ENCODE data around the gene FPR3. TPM values are rescaled to one million over a fixed set of nuclear protein-coding genes. Genes with fewer than 3 reads are reported as not detected.
"Not testable (repeated sequence)": the region's sequence is repeated elsewhere in the genome, so short reads cannot be mapped to it uniquely, and the experiment has no call there.

FPR3 gene
- total and polyA plus RNA-seq, 2 donors (not counting 3 experiments of a cell fraction or from before 2014, with no cell fraction given): not detected

DNA sequence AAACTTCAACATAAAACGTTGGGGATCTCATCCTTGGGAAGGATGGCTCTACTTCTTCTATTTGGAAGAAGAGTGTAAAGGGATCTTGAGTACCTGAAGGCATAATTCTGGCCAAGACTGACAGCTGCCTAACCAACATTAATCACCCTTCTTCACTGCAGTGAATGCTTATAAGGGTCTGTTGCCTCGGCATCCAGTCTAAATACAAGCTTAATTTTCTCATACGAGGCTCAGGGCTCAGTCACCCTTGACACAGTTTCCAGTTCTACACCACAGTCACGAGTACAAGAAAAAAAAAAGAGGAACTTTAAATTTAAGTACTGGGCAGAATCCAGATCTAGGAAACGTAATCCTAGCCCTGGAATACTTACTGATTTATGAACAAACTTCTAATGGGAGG, 9.0 kb downstream of the FPR3 start:
- H2AFZ ChIP-seq (ENCODE audit: low read depth, low read length): no peak overlapping the region
- no peak for FAIRE-seq
- no peak overlapping the region for H3K4me3 ChIP-seq (replicated peaks in 1 of 3; ENCODE audit: insufficient read depth in 1 of 3, low read depth in 1 of 3, low read length in 3 of 3)
- no peaks in the 10 kb centered on the region for H3K36me3 ChIP-seq (ENCODE audit: control insufficient read depth in 2 of 2, extremely low read depth in 1 of 2, insufficient read depth in 2 of 2, low read length in 2 of 2)
- H3K4me2 ChIP-seq (ENCODE audit: insufficient read depth, low read length): no peak overlapping the region
- H3K9me1 ChIP-seq (replicated peaks; ENCODE audit: control insufficient read depth, extremely low read depth, insufficient read depth, low read length): no peaks in the 10 kb centered on the region
- no peak overlapping the region for H3K9ac ChIP-seq (replicated peaks; ENCODE audit: extremely low read depth, insufficient read depth, low read length)
- no peaks in the 10 kb centered on the region for H3K27me3 ChIP-seq (ENCODE audit: control insufficient read depth in 2 of 2, insufficient read depth in 2 of 2, low read length in 2 of 2)
- H4K20me1 ChIP-seq (replicated peaks; ENCODE audit: control insufficient read depth, extremely low read depth, insufficient read depth, low read length): no peaks in the 10 kb centered on the region
- ChIA-PET CTCF (no interaction called here), POLR2A (no interaction called here)
- no peak overlapping the region for H3K27ac ChIP-seq (ENCODE audit: insufficient read depth, low read depth, low read length)
- H3K4me1 ChIP-seq (ENCODE audit: control insufficient read depth, extremely low read depth, insufficient read depth, low read length): no peaks in the 10 kb centered on the region
- TF ChIP-seq MYC (IDR thresholded peaks at IDR 0.05; ENCODE audit: low read depth, low read length) (no peak), POLR2A (IDR thresholded peaks at IDR 0.05; ENCODE audit: low read depth, low read length) (no peak), POLR2AphosphoS5 (IDR thresholded peaks at IDR 0.05; ENCODE audit: insufficient read depth, low read depth, low read length) (no peak), EZH2 (IDR thresholded peaks at IDR 0.05; ENCODE audit: borderline replicate concordance, low read depth, low read length, severe bottlenecking) (no peak), MAX (IDR thresholded peaks at IDR 0.05; ENCODE audit: insufficient read depth, insufficient read length) (no peak), FOS (IDR thresholded peaks at IDR 0.05; ENCODE audit: borderline replicate concordance, insufficient read depth, low read length) (no peak), JUN (IDR thresholded peaks at IDR 0.05; ENCODE audit: borderline replicate concordance, insufficient read depth, insufficient read length, low read depth) (no peak), GATA2 (IDR thresholded peaks at IDR 0.05; ENCODE audit: insufficient read depth, insufficient read length, low read depth, low read length) (no peak)
- TF ChIP-seq, protein P1, sequence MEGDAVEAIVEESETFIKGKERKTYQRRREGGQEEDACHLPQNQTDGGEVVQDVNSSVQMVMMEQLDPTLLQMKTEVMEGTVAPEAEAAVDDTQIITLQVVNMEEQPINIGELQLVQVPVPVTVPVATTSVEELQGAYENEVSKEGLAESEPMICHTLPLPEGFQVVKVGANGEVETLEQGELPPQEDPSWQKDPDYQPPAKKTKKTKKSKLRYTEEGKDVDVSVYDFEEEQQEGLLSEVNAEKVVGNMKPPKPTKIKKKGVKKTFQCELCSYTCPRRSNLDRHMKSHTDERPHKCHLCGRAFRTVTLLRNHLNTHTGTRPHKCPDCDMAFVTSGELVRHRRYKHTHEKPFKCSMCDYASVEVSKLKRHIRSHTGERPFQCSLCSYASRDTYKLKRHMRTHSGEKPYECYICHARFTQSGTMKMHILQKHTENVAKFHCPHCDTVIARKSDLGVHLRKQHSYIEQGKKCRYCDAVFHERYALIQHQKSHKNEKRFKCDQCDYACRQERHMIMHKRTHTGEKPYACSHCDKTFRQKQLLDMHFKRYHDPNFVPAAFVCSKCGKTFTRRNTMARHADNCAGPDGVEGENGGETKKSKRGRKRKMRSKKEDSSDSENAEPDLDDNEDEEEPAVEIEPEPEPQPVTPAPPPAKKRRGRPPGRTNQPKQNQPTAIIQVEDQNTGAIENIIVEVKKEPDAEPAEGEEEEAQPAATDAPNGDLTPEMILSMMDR (IDR thresholded peaks at IDR 0.05; ENCODE audit: extremely low read depth in 1 of 2, insufficient read depth in 1 of 2, low read depth in 1 of 2, low read length in 2 of 2): no peak
- dilution Hi-C loops (cut with MboI; ENCODE audit: extremely low pct_ligation_motif_present, low sequenced_read_pairs): no loop called here
- no peaks in the 10 kb centered on the region for H3K79me2 ChIP-seq (ENCODE audit: control insufficient read depth, insufficient read depth, low read length)
- H3K9me3 ChIP-seq (replicated peaks; ENCODE audit: control insufficient read depth, insufficient read depth, low read length): no peaks in the 10 kb centered on the region
- no TSS peak for BruUV-seq (replicated peaks)
- no peak for DNase-seq (ENCODE audit: low read depth, low spot score)
- intact Hi-C loops (cut with micrococcal nuclease): no loop called here

DNA sequence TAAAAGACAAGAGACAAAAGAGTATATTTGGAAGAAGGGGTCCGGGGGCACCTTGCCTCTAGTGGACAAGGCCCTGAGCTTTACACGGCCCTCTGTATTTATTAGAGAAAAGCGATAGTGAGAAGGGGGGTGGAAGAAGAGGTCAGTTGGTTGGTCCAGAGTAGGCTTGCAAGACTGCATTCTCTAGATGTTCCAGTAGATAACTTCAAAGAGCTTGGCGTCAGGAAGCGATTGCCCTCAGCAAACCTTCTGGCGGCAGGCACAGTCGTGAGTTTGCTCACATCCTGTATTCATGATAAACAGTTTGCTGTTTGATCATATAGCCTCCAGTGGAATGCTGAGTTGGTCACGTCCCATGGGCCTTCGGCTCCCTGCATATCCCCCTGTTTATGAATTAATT, 9.8 kb downstream of the FPR3 start:
- intact Hi-C loops (cut with micrococcal nuclease); BruUV-seq (replicated peaks); dilution Hi-C loops (cut with MboI; ENCODE audit: extremely low pct_ligation_motif_present, low sequenced_read_pairs): not testable (repeated sequence)

GRCh38 chr19:51805396-51805795, 10.4 kb downstream of the FPR3 start:
- not testable (repeated sequence) for FAIRE-seq; H3K27ac ChIP-seq (ENCODE audit: insufficient read depth, low read depth, low read length); H2AFZ ChIP-seq (ENCODE audit: low read depth, low read length)

More for the DNA sequence above, 9.8 kb downstream of the FPR3 start:
- FAIRE-seq; H3K9ac ChIP-seq (replicated peaks; ENCODE audit: extremely low read depth, insufficient read depth, low read length); H3K4me3 ChIP-seq (replicated peaks in 1 of 3; ENCODE audit: insufficient read depth in 1 of 3, low read depth in 1 of 3, low read length in 3 of 3); CTCF ChIA-PET; H3K9me1 ChIP-seq (replicated peaks; ENCODE audit: control insufficient read depth, extremely low read depth, insufficient read depth, low read length); H3K36me3 ChIP-seq (ENCODE audit: control insufficient read depth in 2 of 2, extremely low read depth in 1 of 2, insufficient read depth in 2 of 2, low read length in 2 of 2); POLR2A ChIA-PET; H2AFZ ChIP-seq (ENCODE audit: low read depth, low read length); H3K27me3 ChIP-seq (ENCODE audit: control insufficient read depth in 2 of 2, insufficient read depth in 2 of 2, low read length in 2 of 2); H3K79me2 ChIP-seq (ENCODE audit: control insufficient read depth, insufficient read depth, low read length); H3K27ac ChIP-seq (ENCODE audit: insufficient read depth, low read depth, low read length); H3K4me2 ChIP-seq (ENCODE audit: insufficient read depth, low read length); H4K20me1 ChIP-seq (replicated peaks; ENCODE audit: control insufficient read depth, extremely low read depth, insufficient read depth, low read length); H3K9me3 ChIP-seq (replicated peaks; ENCODE audit: control insufficient read depth, insufficient read depth, low read length); H3K4me1 ChIP-seq (ENCODE audit: control insufficient read depth, extremely low read depth, insufficient read depth, low read length); DNase-seq (ENCODE audit: low read depth, low spot score): not testable (repeated sequence)

More at GRCh38 chr19:51805396-51805795, 10.4 kb downstream of the FPR3 start:
- H3K27me3 ChIP-seq (ENCODE audit: control insufficient read depth in 2 of 2, insufficient read depth in 2 of 2, low read length in 2 of 2); CTCF ChIA-PET; DNase-seq (ENCODE audit: low read depth, low spot score); H3K9ac ChIP-seq (replicated peaks; ENCODE audit: extremely low read depth, insufficient read depth, low read length); H4K20me1 ChIP-seq (replicated peaks; ENCODE audit: control insufficient read depth, extremely low read depth, insufficient read depth, low read length); H3K9me1 ChIP-seq (replicated peaks; ENCODE audit: control insufficient read depth, extremely low read depth, insufficient read depth, low read length); H3K9me3 ChIP-seq (replicated peaks; ENCODE audit: control insufficient read depth, insufficient read depth, low read length); dilution Hi-C loops (cut with MboI; ENCODE audit: extremely low pct_ligation_motif_present, low sequenced_read_pairs); H3K36me3 ChIP-seq (ENCODE audit: control insufficient read depth in 2 of 2, extremely low read depth in 1 of 2, insufficient read depth in 2 of 2, low read length in 2 of 2); H3K79me2 ChIP-seq (ENCODE audit: control insufficient read depth, insufficient read depth, low read length); intact Hi-C loops (cut with micrococcal nuclease); H3K4me1 ChIP-seq (ENCODE audit: control insufficient read depth, extremely low read depth, insufficient read depth, low read length); BruUV-seq (replicated peaks); H3K4me2 ChIP-seq (ENCODE audit: insufficient read depth, low read length); POLR2A ChIA-PET; H3K4me3 ChIP-seq (replicated peaks in 1 of 3; ENCODE audit: insufficient read depth in 1 of 3, low read depth in 1 of 3, low read length in 3 of 3): not testable (repeated sequence)

All from endothelial cell of umbilical vein (primary cell).